HepG2 (cell line): ENCODE data around the gene CARMIL1. TPM values are rescaled to one million over a fixed set of nuclear protein-coding genes. Genes with fewer than 3 reads are reported as not detected.

Source experiments
- ADNP ChIP-seq: sonication (generic); formaldehyde crosslinking; IDR thresholded peaks from 2 replicates; pipeline ENCODE4 v1.4.0; 2020; ENCODE audit warnings: missing genetic modification reagents
- CCDC6 ChIP-seq: sonication (generic); formaldehyde crosslinking; IDR thresholded peaks from 2 replicates; pipeline ENCODE4 v1.8.1; 2022; ENCODE audit warnings: mild to moderate bottlenecking, missing genetic modification reagents, moderate library complexity
- CHD4 ChIP-seq: fragments of 200-600 bp; sonication (generic); IDR thresholded peaks from 2 replicates; pipeline ENCODE4 v1.7.0; 2017; ENCODE audit warnings: mild to moderate bottlenecking, low read length, borderline replicate concordance
- KDM1A ChIP-seq: IDR thresholded peaks from 2 replicates; pipeline ENCODE4 v1.6.1; 2016; ENCODE audit warnings: missing compliant biosample characterization
- MXD4 ChIP-seq: IDR thresholded peaks from 2 replicates; pipeline ENCODE4 v1.6.1; 2016; ENCODE audit warnings: mild to moderate bottlenecking, missing biosample characterization, missing genetic modification reagents
- NFIB ChIP-seq: sonication (generic); formaldehyde crosslinking; IDR thresholded peaks from 2 replicates; pipeline ENCODE4 v1.9.0; 2021; ENCODE audit warnings: missing genetic modification reagents, mild to moderate bottlenecking, borderline replicate concordance
- RCOR2 ChIP-seq: IDR thresholded peaks from 2 replicates; pipeline ENCODE4 v1.6.1; 2016; ENCODE audit warnings: missing biosample characterization, missing genetic modification reagents
- SOX6 ChIP-seq, 2 experiments: fragments of 450-650 bp in 1 of 2; sonication (generic) in 1 of 2; formaldehyde crosslinking in 1 of 2; IDR thresholded peaks; 2 replicates each; pipeline versions ENCODE4 v1.4.0 to v1.6.1; 2017 to 2020; ENCODE audit warnings: antibody characterized with exemption in 1 of 2, mild to moderate bottlenecking in 1 of 2, missing genetic modification reagents in 1 of 2
- SSRP1 ChIP-seq: IDR thresholded peaks from 2 replicates; pipeline ENCODE4 v1.6.1; 2016; ENCODE audit warnings: control low read depth
- TOE1 ChIP-seq: sonication (generic); formaldehyde crosslinking; IDR thresholded peaks from 2 replicates; pipeline ENCODE4 v1.4.0; 2020; ENCODE audit warnings: mild to moderate bottlenecking, missing genetic modification reagents
- ZFP1 ChIP-seq: IDR thresholded peaks from 2 replicates; pipeline ENCODE4 v1.6.1; 2016
- ZNF362 ChIP-seq: sonication (generic); formaldehyde crosslinking; IDR thresholded peaks from 2 replicates; pipeline ENCODE4 v1.4.0; 2020; ENCODE audit warnings: missing genetic modification reagents, mild to moderate bottlenecking, borderline replicate concordance
- ZNF609 ChIP-seq: sonication (generic); formaldehyde crosslinking; IDR thresholded peaks from 2 replicates; pipeline ENCODE4 v1.4.0; 2020; ENCODE audit warnings: mild to moderate bottlenecking, missing genetic modification reagents, borderline replicate concordance
- ZNF646 ChIP-seq: sonication (generic); formaldehyde crosslinking; IDR thresholded peaks from 2 replicates; pipeline ENCODE4 v1.9.0; 2021; ENCODE audit warnings: mild to moderate bottlenecking, missing genetic modification reagents
- ZNF816 ChIP-seq: sonication (generic); formaldehyde crosslinking; IDR thresholded peaks from 2 replicates; pipeline ENCODE4 v1.8.0; 2022; ENCODE audit warnings: missing genetic modification reagents, mild to moderate bottlenecking, borderline replicate concordance
- polyA plus RNA-seq, 8 experiments: library from polyadenylated mRNA; depleted of rRNA in 3 of 8; stranded (reverse) in 7 of 8; unstranded in 1 of 8; fragments of >200 nt; fragmentation: Illumina TruSeq in 4 of 8; extraction: Trizol in 4 of 8; gene quantifications; 2 replicates each; pipeline versions ENCODE4 v1.2.1 to v1.2.3, GENCODE V29; 2011 to 2016; ENCODE audit warnings: low read depth in 4 of 8, missing spikeins in 1 of 8, mixed read lengths in 1 of 8; ENCODE audit not compliant: insufficient read depth in 1 of 8
- total RNA-seq, 5 experiments: library from RNA; depleted of rRNA; stranded (reverse); fragments of >200 nt; fragmentation: Illumina TruSeq; extraction: Trizol; gene quantifications; 2 replicates each; pipeline ENCODE4 v1.2.3, GENCODE V29; 2016; ENCODE audit warnings: low read depth in 1 of 5
- TF ChIP-seq, protein P1 (sequence below): IDR thresholded peaks from 2 replicates; pipeline ENCODE4 v1.6.1; 2016; ENCODE audit warnings: missing genetic modification reagents, missing compliant biosample characterization

The CARMIL1 gene
- total and polyA plus RNA-seq, 2 of the 13 experiments (the other 11 are each of a cell fraction or from before 2014, with no cell fraction given), result 1.8 to 2.6 TPM

DNA sequence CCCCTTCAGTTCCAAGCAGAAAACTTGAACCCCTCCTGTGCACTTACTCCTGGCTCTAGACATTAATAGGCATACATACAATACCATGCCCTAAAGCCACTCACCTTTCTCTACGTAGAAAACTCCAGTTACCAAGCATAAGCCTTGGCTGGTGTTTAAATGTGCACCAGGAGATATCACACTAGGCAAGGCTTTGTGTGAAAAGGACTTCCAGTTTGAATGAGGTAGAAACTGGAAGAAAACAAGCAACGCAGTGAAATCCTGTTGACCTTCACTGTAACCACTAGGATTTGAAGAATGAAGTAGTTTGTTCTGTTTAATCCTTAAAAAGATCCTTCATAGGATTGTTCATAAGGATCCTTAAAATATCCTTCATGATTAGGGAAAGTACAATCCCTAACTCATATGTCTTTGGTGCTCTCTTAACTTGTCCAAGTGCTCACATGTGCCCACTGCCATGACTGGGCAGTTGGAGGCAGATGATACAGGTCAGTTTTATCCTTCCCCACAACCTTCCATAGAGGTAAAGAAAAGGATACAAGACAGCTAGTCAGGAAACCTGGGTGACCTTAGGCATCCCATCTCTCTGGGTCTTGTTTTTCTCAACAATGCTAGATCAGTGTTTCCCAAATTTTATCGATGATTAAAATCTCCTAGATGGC lies 363.6 kb downstream of the CARMIL1 start (continued):
- TF ChIP-seq ZNF646 (CRISPR knock-in tag) (0 out of 2 replicates have a peak, but pooled peaks have one; percentile 44), SSRP1 (CRISPR knock-in tag) (peak; percentile 70; the same call in 1 of the 2 replicates), CHD4 (peak; percentile 90; the same call in 1 of the 2 replicates), ADNP (CRISPR knock-in tag) (peak; percentile 94), ZFP1 (CRISPR knock-in tag) (0 out of 2 replicates have a peak, but pooled peaks have one; percentile 27), MXD4 (CRISPR knock-in tag) (0 out of 2 replicates have a peak, but pooled peaks have one; percentile 5), RCOR2 (peak; percentile 66; the same call in 1 of the 2 replicates), CCDC6 (CRISPR knock-in tag) (no peak), ZNF362 (CRISPR knock-in tag) (peak; percentile 13; the same call in 1 of the 2 replicates), SOX6 (IDR thresholded peaks at IDR 0.05) (no peak), SOX6 (CRISPR knock-in tag; IDR thresholded peaks at IDR 0.05) (0 out of 2 replicates have a peak, but pooled peaks have one; percentile 51), NFIB (CRISPR knock-in tag) (no peak), KDM1A (CRISPR knock-in tag) (peak; percentile 95), ZNF816 (CRISPR knock-in tag) (0 out of 2 replicates have a peak, but pooled peaks have one; percentile 59), ZNF609 (CRISPR knock-in tag) (0 out of 2 replicates have a peak, but pooled peaks have one; percentile 1), TOE1 (CRISPR knock-in tag) (no peak)
- TF ChIP-seq, protein P1, sequence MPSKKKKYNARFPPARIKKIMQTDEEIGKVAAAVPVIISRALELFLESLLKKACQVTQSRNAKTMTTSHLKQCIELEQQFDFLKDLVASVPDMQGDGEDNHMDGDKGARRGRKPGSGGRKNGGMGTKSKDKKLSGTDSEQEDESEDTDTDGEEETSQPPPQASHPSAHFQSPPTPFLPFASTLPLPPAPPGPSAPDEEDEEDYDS (CRISPR knock-in tag), result 0 out of 2 replicates have a peak, but pooled peaks have one; percentile 0
